Neural crest cell (in vitro differentiated cells): ENCODE results near the gene TLN1. TPM values are rescaled to one million over a fixed set of nuclear protein-coding genes. Genes with fewer than 3 reads are reported as not detected.

Source experiments
- DNase-seq: peaks from one replicate; pipeline ENCODE4 v3.0.0; 2021; ENCODE audit warnings: low read depth, mixed read lengths, low spot score
- H3K27ac Mint-ChIP-seq: one replicate; pipeline ENCODE4 v1.8.0; 2021; ENCODE audit warnings: mild to moderate bottlenecking, mixed read lengths; ENCODE audit not compliant: unreplicated experiment
- H3K27me3 Mint-ChIP-seq: 2 replicates; pipeline ENCODE4 v1.8.0; 2021; ENCODE audit warnings: low read depth, mild to moderate bottlenecking, mixed read lengths
- H3K36me3 Mint-ChIP-seq: 2 replicates; pipeline ENCODE4 v1.8.0; 2021; ENCODE audit warnings: low read depth, mild to moderate bottlenecking, mixed read lengths
- H3K4me1 Mint-ChIP-seq: 2 replicates; pipeline ENCODE4 v1.8.0; 2021; ENCODE audit warnings: mixed read lengths
- H3K4me3 Mint-ChIP-seq: one replicate; pipeline ENCODE4 v1.8.0; 2021; ENCODE audit warnings: mild to moderate bottlenecking, mixed read lengths
- H3K9me3 Mint-ChIP-seq: 2 replicates; pipeline ENCODE4 v1.8.0; 2021; ENCODE audit warnings: mixed read lengths
- long read RNA-seq: library from polyadenylated mRNA; unstranded; transcript quantifications from one replicate; pipeline ENCODE4 v2.0.0, GENCODE V29; 2020
- total RNA-seq: library from RNA; stranded (reverse); gene quantifications from 2 replicates; pipeline ENCODE4 v1.2.1, GENCODE V29; 2021
- TF ChIP-seq, protein P1 (sequence below): fragments of 200-600 bp; sonication (generic); conservative IDR thresholded peaks from 2 replicates; pipeline ENCODE4 v1.5.0; 2021; ENCODE audit warnings: antibody characterized with exemption, mild to moderate bottlenecking

Gene TLN1
- 123 and 141 TPM in 2 replicates for total RNA-seq
- long read RNA-seq = 0 reads

- Mint-ChIP-seq H3K27me3 (no peaks in the 10 kb centered on the region), H3K4me1 (peaks cover 23% of the 10 kb centered on the region), H3K27ac (peak within 1 kb of the TSS; percentile 96), H3K36me3 (peaks cover 3% of the 10 kb centered on the region), H3K9me3 (no peaks in the 10 kb centered on the region), H3K4me3 (peak within 1 kb of the TSS; percentile 99)
- peak; percentile 89 for DNase-seq
- TF ChIP-seq, protein P1, sequence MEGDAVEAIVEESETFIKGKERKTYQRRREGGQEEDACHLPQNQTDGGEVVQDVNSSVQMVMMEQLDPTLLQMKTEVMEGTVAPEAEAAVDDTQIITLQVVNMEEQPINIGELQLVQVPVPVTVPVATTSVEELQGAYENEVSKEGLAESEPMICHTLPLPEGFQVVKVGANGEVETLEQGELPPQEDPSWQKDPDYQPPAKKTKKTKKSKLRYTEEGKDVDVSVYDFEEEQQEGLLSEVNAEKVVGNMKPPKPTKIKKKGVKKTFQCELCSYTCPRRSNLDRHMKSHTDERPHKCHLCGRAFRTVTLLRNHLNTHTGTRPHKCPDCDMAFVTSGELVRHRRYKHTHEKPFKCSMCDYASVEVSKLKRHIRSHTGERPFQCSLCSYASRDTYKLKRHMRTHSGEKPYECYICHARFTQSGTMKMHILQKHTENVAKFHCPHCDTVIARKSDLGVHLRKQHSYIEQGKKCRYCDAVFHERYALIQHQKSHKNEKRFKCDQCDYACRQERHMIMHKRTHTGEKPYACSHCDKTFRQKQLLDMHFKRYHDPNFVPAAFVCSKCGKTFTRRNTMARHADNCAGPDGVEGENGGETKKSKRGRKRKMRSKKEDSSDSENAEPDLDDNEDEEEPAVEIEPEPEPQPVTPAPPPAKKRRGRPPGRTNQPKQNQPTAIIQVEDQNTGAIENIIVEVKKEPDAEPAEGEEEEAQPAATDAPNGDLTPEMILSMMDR = no peak
Observed at GRCh38 chr9:35732185-35732799, at the start of gene TLN1, which contains the start of gene CREB3. Gene TLN1, minus strand, starts transcription at chr9:35732195. Its CDS starts 6,501 bp downstream, at chr9:35725694. Gene CREB3, plus strand, starts transcription at chr9:35732666. Its CDS starts 107 bp downstream, at chr9:35732773.

- peaks cover 11% of the 10 kb centered on the region for H3K36me3 Mint-ChIP-seq
- no peak for DNase-seq
- peaks cover 2% of the 10 kb centered on the region for H3K4me1 Mint-ChIP-seq
- H3K27me3 Mint-ChIP-seq = no peaks in the 10 kb centered on the region
- no peak overlapping the region for H3K27ac Mint-ChIP-seq
- no peaks in the 10 kb centered on the region for H3K9me3 Mint-ChIP-seq
- no peak overlapping the region for H3K4me3 Mint-ChIP-seq
- TF ChIP-seq, protein P1 = no peak
Observed at GRCh38 chr9:35781066-35781465, 49.1 kb upstream of the TLN1 start.

DNA sequence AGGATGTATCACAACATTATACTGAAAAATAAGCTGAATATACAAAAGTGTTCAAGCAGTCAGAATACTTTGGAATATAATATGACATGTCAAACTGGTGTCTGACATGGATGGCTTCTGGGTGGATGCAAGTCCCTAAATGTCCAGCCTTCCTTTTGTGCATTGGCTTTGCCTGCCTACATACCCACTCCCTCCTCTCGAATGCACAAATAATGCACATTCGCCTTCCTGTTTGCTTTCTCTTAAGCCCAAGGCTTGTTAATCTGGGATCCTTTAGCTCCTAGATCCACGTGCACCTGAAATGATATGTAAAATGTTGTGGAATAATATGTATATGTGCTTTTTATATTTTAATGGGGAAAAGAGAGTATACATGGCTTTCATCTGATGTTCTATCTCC lies 46.5 kb upstream of the TLN1 start:
- Mint-ChIP-seq H3K27ac (no peak overlapping the region), H3K27me3 (no peaks in the 10 kb centered on the region), H3K4me1 (peaks cover 15% of the 10 kb centered on the region), H3K4me3 (no peak overlapping the region), H3K9me3 (no peaks in the 10 kb centered on the region), H3K36me3 (peaks cover 3% of the 10 kb centered on the region)
- TF ChIP-seq, protein P1 = no peak
- no peak for DNase-seq

DNA sequence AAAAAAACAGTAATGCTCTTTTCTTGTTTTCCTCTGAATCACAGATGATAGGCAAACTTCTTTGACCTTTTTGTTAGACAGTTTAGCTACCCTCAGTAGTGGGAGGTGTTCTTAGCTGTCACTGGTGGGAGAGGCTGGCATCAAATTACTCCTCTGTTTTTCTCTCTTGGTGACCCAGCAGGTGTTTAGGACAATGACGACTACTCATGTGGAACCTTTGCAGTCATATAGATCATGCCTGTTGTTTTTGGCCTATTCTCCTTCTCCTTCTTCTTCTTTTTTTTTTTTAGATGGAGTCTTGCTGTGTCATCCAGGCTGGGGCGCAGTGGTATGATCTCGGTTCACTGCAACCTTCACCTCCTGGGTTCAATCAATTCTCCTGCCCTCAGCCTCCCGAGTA lies 44.0 kb upstream of the TLN1 start:
- H3K4me3 Mint-ChIP-seq = no peak overlapping the region
- no peaks in the 10 kb centered on the region for H3K36me3 Mint-ChIP-seq
- H3K4me1 Mint-ChIP-seq = peaks cover 15% of the 10 kb centered on the region
- no peak overlapping the region for H3K27ac Mint-ChIP-seq
- TF ChIP-seq, protein P1 = no peak
- H3K9me3 Mint-ChIP-seq = no peaks in the 10 kb centered on the region
- H3K27me3 Mint-ChIP-seq = no peaks in the 10 kb centered on the region
- DNase-seq = no peak

DNA sequence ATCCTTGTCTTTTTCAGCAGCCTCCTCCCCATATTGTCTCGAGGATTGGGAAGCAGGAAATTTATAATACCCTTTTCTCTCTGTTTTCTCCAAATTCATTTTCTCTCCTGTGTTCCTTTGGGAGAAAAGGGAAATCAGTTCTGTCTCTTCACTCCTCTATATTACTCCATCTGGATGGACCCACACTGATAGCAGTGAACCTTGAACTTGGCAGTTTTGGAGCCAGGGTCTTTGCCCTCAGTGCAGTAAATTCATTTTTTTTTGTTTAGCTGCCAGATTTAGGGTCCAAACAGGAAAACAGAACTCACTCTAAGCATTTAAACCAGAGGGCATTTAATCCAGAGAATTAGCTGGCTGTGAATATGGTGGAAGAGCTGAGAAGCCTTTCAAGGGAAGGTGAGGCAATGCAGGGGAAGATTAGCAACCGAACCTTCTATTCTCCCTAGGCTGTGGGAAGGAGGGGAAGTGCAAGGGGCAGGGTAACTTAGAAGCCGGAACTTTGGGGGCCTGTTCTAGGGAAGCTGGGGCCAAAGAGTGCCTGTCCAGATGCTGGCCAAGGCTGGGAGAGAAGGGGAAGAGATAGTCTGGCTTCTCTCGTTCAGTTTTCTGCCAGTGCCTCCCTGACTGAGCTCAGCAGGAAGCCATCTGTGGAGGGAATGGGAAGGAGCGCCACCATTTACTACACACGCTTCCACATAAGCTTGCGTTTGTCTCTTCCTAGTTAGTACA lies 43.1 kb upstream of the TLN1 start:
- peaks cover 15% of the 10 kb centered on the region for H3K4me1 Mint-ChIP-seq
- H3K4me3 Mint-ChIP-seq = no peak overlapping the region
- TF ChIP-seq, protein P1 = no peak
- no peaks in the 10 kb centered on the region for H3K27me3 Mint-ChIP-seq
- H3K27ac Mint-ChIP-seq = no peak overlapping the region
- no peaks in the 10 kb centered on the region for H3K9me3 Mint-ChIP-seq
- DNase-seq = no peak
- no peaks in the 10 kb centered on the region for H3K36me3 Mint-ChIP-seq
